Measurements from ENCODE around the gene PCNX2.

DNA sequence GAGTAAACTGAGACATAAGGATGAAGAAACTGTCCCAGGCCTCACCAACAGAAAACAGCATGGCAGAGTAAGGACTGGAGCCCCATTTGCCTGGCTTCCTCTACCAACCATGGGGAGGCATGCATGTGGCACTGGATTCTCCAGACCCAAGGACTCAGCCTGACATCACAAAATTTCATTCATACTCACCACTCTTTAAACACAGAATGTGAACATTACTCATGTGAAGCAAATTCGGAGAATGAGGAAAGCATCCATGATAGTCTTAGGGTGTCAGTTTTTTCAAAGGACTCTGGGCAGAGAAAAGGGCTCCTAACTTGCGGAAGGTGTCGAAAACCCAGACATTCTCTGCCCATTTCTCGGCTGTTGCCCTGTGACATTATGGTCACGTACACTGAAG is 83.9 kb downstream of the PCNX2 start:
- TF ChIP-seq, protein P1, sequence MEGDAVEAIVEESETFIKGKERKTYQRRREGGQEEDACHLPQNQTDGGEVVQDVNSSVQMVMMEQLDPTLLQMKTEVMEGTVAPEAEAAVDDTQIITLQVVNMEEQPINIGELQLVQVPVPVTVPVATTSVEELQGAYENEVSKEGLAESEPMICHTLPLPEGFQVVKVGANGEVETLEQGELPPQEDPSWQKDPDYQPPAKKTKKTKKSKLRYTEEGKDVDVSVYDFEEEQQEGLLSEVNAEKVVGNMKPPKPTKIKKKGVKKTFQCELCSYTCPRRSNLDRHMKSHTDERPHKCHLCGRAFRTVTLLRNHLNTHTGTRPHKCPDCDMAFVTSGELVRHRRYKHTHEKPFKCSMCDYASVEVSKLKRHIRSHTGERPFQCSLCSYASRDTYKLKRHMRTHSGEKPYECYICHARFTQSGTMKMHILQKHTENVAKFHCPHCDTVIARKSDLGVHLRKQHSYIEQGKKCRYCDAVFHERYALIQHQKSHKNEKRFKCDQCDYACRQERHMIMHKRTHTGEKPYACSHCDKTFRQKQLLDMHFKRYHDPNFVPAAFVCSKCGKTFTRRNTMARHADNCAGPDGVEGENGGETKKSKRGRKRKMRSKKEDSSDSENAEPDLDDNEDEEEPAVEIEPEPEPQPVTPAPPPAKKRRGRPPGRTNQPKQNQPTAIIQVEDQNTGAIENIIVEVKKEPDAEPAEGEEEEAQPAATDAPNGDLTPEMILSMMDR (IDR thresholded peaks at IDR 0.05) = no peak
- TF ChIP-seq POLR2A (IDR thresholded peaks at IDR 0.05) = no peak

Measured in lower leg skin (tissue), 3 donors.